Brain pericyte (primary cell): ENCODE results near the gene CRABP1.
A peak's percentile ranks its signal among the peaks of the same experiment; 100 is the strongest.

Experiments used
- DNase-seq: peaks from one replicate; pipeline ENCODE4 v3.0.0-alpha.2; 2012; ENCODE audit warnings: low read depth, low spot score

Gene CRABP1

GRCh38 chr15:78340231-78341056 is at the start of gene CRABP1:
TSS of gene CRABP1 (plus strand) at chr15:78340353. CDS start at chr15:78340429, 76 bp downstream.
- no peak for DNase-seq

GRCh38 chr15:78291052-78291451 is 49.1 kb upstream of the CRABP1 start:
- no peak for DNase-seq

GRCh38 chr15:78291698-78292097 is 48.5 kb upstream of the CRABP1 start:
- DNase-seq = no peak

GRCh38 chr15:78292219-78292618 is 47.9 kb upstream of the CRABP1 start:
- DNase-seq = no peak

- peak; percentile 82 for DNase-seq
These were observed 40.8 kb upstream of the CRABP1 start, which contains the start of gene SKIC8 for GRCh38 chr15:78299101-78299930. TSS of gene SKIC8 (minus strand) at chr15:78299609. CDS start at chr15:78295686, 3,923 bp downstream.

GRCh38 chr15:78301326-78301725 is 38.8 kb upstream of the CRABP1 start:
- DNase-seq = no peak

- no peak for DNase-seq
These were observed 38.3 kb upstream of the CRABP1 start for GRCh38 chr15:78301828-78302227.

- DNase-seq = no peak
These were observed 37.4 kb upstream of the CRABP1 start for GRCh38 chr15:78302579-78303312.

GRCh38 chr15:78304216-78305066 is 35.7 kb upstream of the CRABP1 start:
- DNase-seq = no peak

GRCh38 chr15:78306176-78306774 is 33.9 kb upstream of the CRABP1 start:
- no peak for DNase-seq

- DNase-seq = no peak
These were observed 32.2 kb upstream of the CRABP1 start for GRCh38 chr15:78307976-78308375.

- DNase-seq = peak; percentile 40
These were observed 31.6 kb upstream of the CRABP1 start for GRCh38 chr15:78308422-78309032.

- DNase-seq = no peak
These were observed 28.9 kb upstream of the CRABP1 start for GRCh38 chr15:78311292-78311691.

- DNase-seq = no peak
These were observed 27.6 kb upstream of the CRABP1 start for GRCh38 chr15:78312536-78312935.

- DNase-seq = no peak
These were observed 27.2 kb upstream of the CRABP1 start for GRCh38 chr15:78312957-78313356.

- no peak for DNase-seq
These were observed 26.8 kb upstream of the CRABP1 start for GRCh38 chr15:78313383-78313782.

- no peak for DNase-seq
These were observed 26.0 kb upstream of the CRABP1 start for GRCh38 chr15:78314181-78314581.

GRCh38 chr15:78315686-78316282 is 24.4 kb upstream of the CRABP1 start:
- DNase-seq = no peak

GRCh38 chr15:78316283-78317083 is 23.7 kb upstream of the CRABP1 start:
- DNase-seq = no peak
